H1 (cell line): ENCODE measurements around the gene TSPAN2. TPM values are rescaled to one million over a fixed set of nuclear protein-coding genes. Genes with fewer than 3 reads are reported as not detected.
A peak's percentile ranks its signal among the peaks of the same experiment; 100 is the strongest.

ENCODE experiments used
- BRCA1 ChIP-seq: IDR thresholded peaks from 2 replicates; pipeline ENCODE4 v1.6.1; 2012; ENCODE audit warnings: low read depth, low read length, improper control_type of control experiment
- CBX5 ChIP-seq: fragments of 300-800, 300-1000 bp; sonication (generic); IDR thresholded peaks from 2 replicates; pipeline ENCODE4 v1.7.1; 2016; ENCODE audit warnings: antibody characterized with exemption, low read length, low read depth
- CHD1 ChIP-seq: IDR thresholded peaks from 2 replicates; pipeline ENCODE4 v1.6.1; 2012; ENCODE audit warnings: low read depth, low read length, improper control_type of control experiment
- CTCF ChIP-seq, 3 experiments: IDR thresholded peaks; 1 replicate in 2 of 3; 2 replicates in 1 of 3; pipeline versions ENCODE4 v1.5.1 to v1.6.1; 2011; ENCODE audit warnings: low read length in 3 of 3, mild to moderate bottlenecking in 3 of 3, inconsistent platforms in 2 of 3, low read depth in 1 of 3, moderate library complexity in 1 of 3; ENCODE audit not compliant: insufficient read depth in 1 of 3; ENCODE audit errors: control extremely low read depth in 1 of 3
- EP300 ChIP-seq, 2 experiments: IDR thresholded peaks; 1 replicate in 1 of 2; 2 replicates in 1 of 2; pipeline ENCODE4 v1.6.1; 2011 to 2012; ENCODE audit warnings: low read depth in 2 of 2, low read length in 2 of 2, mild to moderate bottlenecking in 2 of 2, borderline replicate concordance in 1 of 2, inconsistent platforms in 1 of 2, moderate library complexity in 1 of 2
- GABPA ChIP-seq: IDR thresholded peaks from 2 replicates; pipeline ENCODE4 v1.6.1; 2011; ENCODE audit warnings: mild to moderate bottlenecking, low read length, moderate library complexity, borderline replicate concordance; ENCODE audit not compliant: insufficient read depth
- HDAC2 ChIP-seq, 2 experiments: fragments of 300-600 bp in 1 of 2; sonication (generic) in 1 of 2; IDR thresholded peaks; 2 replicates each; pipeline ENCODE4 v1.6.1; 2011 to 2012; ENCODE audit warnings: low read depth in 2 of 2, low read length in 2 of 2, mild to moderate bottlenecking in 2 of 2, moderate library complexity in 2 of 2, borderline replicate concordance in 1 of 2, inconsistent platforms in 1 of 2
- JUND ChIP-seq: IDR thresholded peaks from 2 replicates; pipeline ENCODE4 v1.6.1; 2011; ENCODE audit warnings: mild to moderate bottlenecking, improper control_type of control experiment, low read length
- PHF8 ChIP-seq: fragments of 200-600 bp; sonication (generic); conservative IDR thresholded peaks from 2 replicates; pipeline ENCODE4 v1.7.1; 2012; ENCODE audit warnings: low read depth, mild to moderate bottlenecking, inconsistent platforms, low read length, moderate library complexity
- POLR2A ChIP-seq, 2 experiments: IDR thresholded peaks; 1 replicate in 1 of 2; 2 replicates in 1 of 2; pipeline ENCODE4 v1.6.1; 2011; ENCODE audit warnings: low read depth in 2 of 2, low read length in 2 of 2, mild to moderate bottlenecking in 2 of 2; ENCODE audit errors: control extremely low read depth in 1 of 2
- RAD21 ChIP-seq, 2 experiments: IDR thresholded peaks in 1 of 2; conservative IDR thresholded peaks in 1 of 2; 2 replicates each; pipeline ENCODE4 v1.6.1; 2011; ENCODE audit warnings: low read depth in 2 of 2, low read length in 2 of 2, improper control_type of control experiment in 1 of 2, inconsistent platforms in 1 of 2, mild to moderate bottlenecking in 1 of 2, moderate library complexity in 1 of 2
- SAP30 ChIP-seq: fragments of 300-600 bp; sonication (generic); IDR thresholded peaks from 2 replicates; pipeline ENCODE4 v1.7.1; 2012; ENCODE audit warnings: low read length, moderate library complexity, mild to moderate bottlenecking, inconsistent platforms; ENCODE audit not compliant: insufficient read depth, insufficient replicate concordance
- SIX5 ChIP-seq: IDR thresholded peaks from 2 replicates; pipeline ENCODE4 v1.6.1; 2011; ENCODE audit warnings: mild to moderate bottlenecking, low read depth, low read length
- SRF ChIP-seq: IDR thresholded peaks from 2 replicates; pipeline ENCODE4 v1.6.1; 2011; ENCODE audit warnings: mild to moderate bottlenecking, low read depth, low read length, moderate library complexity
- TCF12 ChIP-seq: IDR thresholded peaks from 2 replicates; pipeline ENCODE4 v1.6.1; 2011; ENCODE audit warnings: low read depth, mild to moderate bottlenecking, low read length
- YY1 ChIP-seq: IDR thresholded peaks from 2 replicates; pipeline ENCODE4 v1.6.1; 2011; ENCODE audit warnings: low read depth, mild to moderate bottlenecking, low read length
- polyA plus RNA-seq, 7 experiments: library from polyadenylated mRNA; depleted of rRNA in 3 of 7; stranded (reverse) in 5 of 7; unstranded in 2 of 7; fragments of >200 nt in 5 of 7; fragments of 200-250 nt in 2 of 7; gene quantifications; 1 replicate in 5 of 7; 2 replicates in 1 of 7; 4 replicates in 1 of 7; pipeline versions ENCODE4 v1.2.1 to v1.2.3, GENCODE V29; 2011 to 2013; ENCODE audit warnings: missing spikeins in 2 of 7, mixed read lengths in 2 of 7
- total RNA-seq: library from RNA; stranded (reverse); fragmentation: NEBNext Ultra II Directional; extraction: Animal tissue kit (Norgen Biotek cat#: 25700); gene quantifications from 2 replicates; pipeline ENCODE4 v1.2.1, GENCODE V29; 2021
- TF ChIP-seq, protein P1 (sequence below): IDR thresholded peaks from 2 replicates; pipeline ENCODE4 v1.6.1; 2012; ENCODE audit warnings: low read length, inconsistent platforms
- TF ChIP-seq, protein P2 (sequence below): IDR thresholded peaks from 2 replicates; pipeline ENCODE4 v1.6.1; 2011; ENCODE audit warnings: low read depth, mild to moderate bottlenecking, low read length; ENCODE audit not compliant: insufficient read depth

Gene TSPAN2
- total and polyA plus RNA-seq, 2 of the 8 experiments (the other 6 are each of a cell fraction or from before 2014, with no cell fraction given) = 7.4 to 14.2 TPM

DNA sequence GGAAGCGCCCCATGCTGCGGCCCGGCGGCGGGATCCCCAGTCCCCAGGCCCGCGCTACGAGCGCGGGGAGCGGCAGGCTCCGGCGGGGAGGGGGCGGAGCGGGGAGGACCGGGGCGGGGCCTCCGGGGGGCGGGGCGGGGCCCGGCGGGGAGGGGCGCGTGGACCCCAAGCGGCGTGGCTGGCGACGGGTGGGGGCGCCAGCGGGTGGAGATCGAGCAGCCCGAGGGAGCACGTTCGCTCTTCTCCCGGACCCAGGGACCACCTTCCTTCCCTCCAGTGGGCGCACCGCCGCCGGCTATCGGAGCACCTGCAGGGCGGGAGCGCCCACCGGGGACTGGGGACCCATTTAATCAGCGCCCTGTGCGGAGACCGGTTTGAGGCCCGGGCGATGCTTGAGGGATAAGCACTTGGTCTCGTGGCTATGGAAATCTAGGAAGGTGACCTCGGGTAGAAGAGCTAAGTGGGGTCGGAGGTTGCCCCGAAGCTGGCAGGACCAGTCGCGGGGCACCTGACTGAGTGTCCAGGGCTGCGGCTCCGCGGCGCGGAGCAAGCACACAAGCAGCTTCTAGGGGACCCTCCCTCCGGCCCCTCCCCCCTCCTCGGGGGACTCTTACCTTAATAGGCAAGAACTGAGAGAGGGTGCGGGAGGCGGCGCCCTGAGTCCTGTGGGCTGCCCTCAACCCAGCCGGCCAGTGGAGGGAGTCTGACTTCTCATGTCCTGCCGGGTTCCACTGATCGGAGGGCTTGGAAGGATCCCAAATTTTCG is at the start of gene TSPAN2 (continued):
- TF ChIP-seq POLR2A (IDR thresholded peaks at IDR 0.05; ENCODE audit: control extremely low read depth in 1 of 2, low read depth in 2 of 2, low read length in 2 of 2) = peak; percentile 93 to 95
- no peak for TF ChIP-seq GABPA
- 0 out of 2 replicates have a peak, but pooled peaks have one; percentile 15 for TF ChIP-seq TCF12
- no peak for TF ChIP-seq EP300 (IDR thresholded peaks at IDR 0.05; ENCODE audit: borderline replicate concordance in 1 of 2, low read depth in 2 of 2, low read length in 2 of 2)
- peak; percentile 51 to 56 (median 52) for TF ChIP-seq CTCF (IDR thresholded peaks at IDR 0.05; ENCODE audit: control extremely low read depth in 1 of 3, insufficient read depth in 1 of 3, low read depth in 1 of 3, low read length in 3 of 3)
- TF ChIP-seq SIX5 = no peak
- TF ChIP-seq PHF8 = peak; percentile 99
- TF ChIP-seq, protein P1, sequence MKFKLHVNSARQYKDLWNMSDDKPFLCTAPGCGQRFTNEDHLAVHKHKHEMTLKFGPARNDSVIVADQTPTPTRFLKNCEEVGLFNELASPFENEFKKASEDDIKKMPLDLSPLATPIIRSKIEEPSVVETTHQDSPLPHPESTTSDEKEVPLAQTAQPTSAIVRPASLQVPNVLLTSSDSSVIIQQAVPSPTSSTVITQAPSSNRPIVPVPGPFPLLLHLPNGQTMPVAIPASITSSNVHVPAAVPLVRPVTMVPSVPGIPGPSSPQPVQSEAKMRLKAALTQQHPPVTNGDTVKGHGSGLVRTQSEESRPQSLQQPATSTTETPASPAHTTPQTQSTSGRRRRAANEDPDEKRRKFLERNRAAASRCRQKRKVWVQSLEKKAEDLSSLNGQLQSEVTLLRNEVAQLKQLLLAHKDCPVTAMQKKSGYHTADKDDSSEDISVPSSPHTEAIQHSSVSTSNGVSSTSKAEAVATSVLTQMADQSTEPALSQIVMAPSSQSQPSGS = no peak
- TF ChIP-seq SAP30 = no peak
- TF ChIP-seq JUND = no peak
- peak; percentile 25 to 41; a peak in 3 of 4 replicates for TF ChIP-seq RAD21 (IDR thresholded peaks at IDR 0.05 in 1 of 2, conservative IDR thresholded peaks at IDR 0.05 in 1 of 2; ENCODE audit: low read depth in 2 of 2, low read length in 2 of 2)
- TF ChIP-seq CHD1 = no peak
- TF ChIP-seq, protein P2, sequence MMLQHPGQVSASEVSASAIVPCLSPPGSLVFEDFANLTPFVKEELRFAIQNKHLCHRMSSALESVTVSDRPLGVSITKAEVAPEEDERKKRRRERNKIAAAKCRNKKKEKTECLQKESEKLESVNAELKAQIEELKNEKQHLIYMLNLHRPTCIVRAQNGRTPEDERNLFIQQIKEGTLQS = no peak
- TF ChIP-seq BRCA1 = no peak
- TF ChIP-seq SRF = peak; percentile 99
- no peak for TF ChIP-seq CBX5
- 0 out of 2 replicates have a peak, but pooled peaks have one; percentile 7 for TF ChIP-seq YY1
- 0 out of 4 replicates have a peak, but pooled peaks of 1 of the 2 experiments have one; percentile 47 for TF ChIP-seq HDAC2 (IDR thresholded peaks at IDR 0.05; ENCODE audit: borderline replicate concordance in 1 of 2, low read depth in 2 of 2, low read length in 2 of 2)
